SIG-M5 treated with dmso at 0.1 percent for 504 hours (cell line): ENCODE measurements around the gene NCKAP1.

Experiments used
- DNase-seq: peaks from one replicate; lab custom pipeline; 2025; ENCODE audit not compliant: unreplicated experiment; lab: John Stamatoyannopoulos, UW

NCKAP1 gene

GRCh38 chr2:182951948-182952663, 86.2 kb downstream of the NCKAP1 start:
- no peak for DNase-seq

- no peak for DNase-seq
Observed at GRCh38 chr2:182950546-182950945, 87.7 kb downstream of the NCKAP1 start.

GRCh38 chr2:182949572-182950189, 88.6 kb downstream of the NCKAP1 start:
- DNase-seq, result no peak

GRCh38 chr2:182949052-182949451, 89.2 kb downstream of the NCKAP1 start:
- no peak for DNase-seq

GRCh38 chr2:182946958-182947369, 91.3 kb downstream of the NCKAP1 start:
- no peak for DNase-seq

GRCh38 chr2:182943339-182943738, 94.9 kb downstream of the NCKAP1 start:
- DNase-seq, result no peak

- no peak for DNase-seq
Observed at GRCh38 chr2:182942756-182943155, 95.5 kb downstream of the NCKAP1 start.

GRCh38 chr2:182941919-182942318, 96.3 kb downstream of the NCKAP1 start:
- no peak for DNase-seq

- no peak for DNase-seq
Observed at GRCh38 chr2:182941121-182941722, 97.0 kb downstream of the NCKAP1 start.

GRCh38 chr2:182937870-182938269, 100.4 kb downstream of the NCKAP1 start:
- no peak for DNase-seq

- no peak for DNase-seq
Observed at GRCh38 chr2:182933629-182934028, 104.6 kb downstream of the NCKAP1 start.

- no peak for DNase-seq
Observed at GRCh38 chr2:182929972-182930371, 108.3 kb downstream of the NCKAP1 start.

- DNase-seq, result no peak
Observed at GRCh38 chr2:182924306-182924705, 114.0 kb downstream of the NCKAP1 start.

GRCh38 chr2:182921234-182921633, 117.0 kb downstream of the NCKAP1 start:
- no peak for DNase-seq

- no peak for DNase-seq
Observed at GRCh38 chr2:182920631-182921056, 117.6 kb downstream of the NCKAP1 start.

- no peak for DNase-seq
Observed at GRCh38 chr2:182920089-182920488, 118.2 kb downstream of the NCKAP1 start.

- DNase-seq, result no peak
Observed at GRCh38 chr2:182918961-182919652, 119.2 kb downstream of the NCKAP1 start.

- no peak for DNase-seq
Observed at GRCh38 chr2:182917924-182918323, 120.3 kb downstream of the NCKAP1 start.

GRCh38 chr2:182916417-182916816, 121.8 kb downstream of the NCKAP1 start:
- DNase-seq, result no peak

GRCh38 chr2:182915369-182916326, 122.6 kb downstream of the NCKAP1 start:
- no peak for DNase-seq

- DNase-seq, result no peak
Observed at GRCh38 chr2:182914852-182915251, 123.4 kb downstream of the NCKAP1 start.
